CD4-positive, alpha-beta T cell treated with Interleukin-15 for 1 hour (primary cell): Measurements from ENCODE around the gene KIF2C.
A peak's percentile ranks its signal among the peaks of the same experiment; 100 is the strongest.
"Not testable (repeated sequence)": the region's sequence is repeated elsewhere in the genome, so short reads cannot be mapped to it uniquely, and the experiment has no call there.

Source experiments
- DNase-seq: peaks from one replicate; pipeline ENCODE4 v3.0.0-alpha.2; 2020

Gene KIF2C

DNA sequence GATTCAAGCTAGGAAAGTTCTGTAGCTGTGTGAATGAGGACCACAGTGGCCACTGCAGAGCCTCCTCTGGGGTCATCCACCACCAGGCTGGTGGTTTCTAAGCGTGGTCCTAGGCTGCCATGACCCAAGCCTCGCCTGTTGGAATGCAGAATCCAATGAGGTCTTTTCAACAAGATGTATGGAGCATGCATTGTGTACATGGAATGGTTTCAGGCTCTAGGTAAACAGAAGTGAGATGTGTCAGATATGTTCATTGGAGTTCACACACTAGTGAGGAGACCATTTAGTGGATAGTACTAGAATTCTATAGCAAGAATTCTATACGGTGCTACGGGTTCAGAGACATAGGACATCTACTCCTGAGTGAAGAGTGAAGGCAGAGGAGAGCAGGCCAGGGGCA is 19.4 kb upstream of the KIF2C start:
- DNase-seq = no peak

DNA sequence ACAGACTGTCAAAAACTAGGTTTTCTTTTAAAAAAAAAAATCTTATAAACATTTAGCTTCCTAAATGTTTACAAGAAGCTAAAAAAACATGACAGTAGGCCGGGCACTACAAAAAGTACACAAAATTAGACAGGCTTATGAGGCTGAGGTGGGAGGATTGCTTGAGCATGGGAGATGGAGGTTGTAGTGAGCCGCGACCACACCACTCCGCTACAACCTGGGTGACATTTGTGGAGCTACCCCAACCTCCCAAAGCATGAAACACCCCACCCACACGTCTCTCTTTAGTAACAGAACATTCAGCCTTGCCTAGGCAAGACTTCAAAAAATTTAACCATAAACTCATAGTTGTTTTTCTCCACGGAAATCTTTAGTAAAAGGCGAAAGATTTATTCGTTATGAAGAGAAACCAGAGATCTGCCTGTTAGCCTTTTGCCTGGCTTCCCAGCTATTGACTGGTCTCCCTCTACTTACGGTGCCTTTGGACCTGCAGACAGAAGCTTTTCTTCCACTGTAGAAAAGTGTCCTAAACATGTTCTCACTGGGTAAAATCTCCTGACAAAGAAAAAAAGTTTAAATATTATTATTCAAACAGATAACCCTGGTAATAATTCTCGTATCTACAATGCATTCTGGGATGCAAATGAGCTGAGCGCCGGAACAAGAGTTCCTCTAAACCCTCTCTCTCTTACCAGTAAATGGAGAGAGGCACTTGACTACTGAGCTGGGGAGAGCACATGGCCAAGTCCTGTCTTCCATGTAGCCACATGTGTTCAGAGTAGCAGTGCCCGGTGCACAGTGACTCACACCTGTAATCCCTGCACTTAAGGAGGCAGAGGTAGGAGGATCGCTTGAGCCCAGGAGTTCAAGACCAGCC is 17.9 kb upstream of the KIF2C start:
- DNase-seq = peak; percentile 90

DNA sequence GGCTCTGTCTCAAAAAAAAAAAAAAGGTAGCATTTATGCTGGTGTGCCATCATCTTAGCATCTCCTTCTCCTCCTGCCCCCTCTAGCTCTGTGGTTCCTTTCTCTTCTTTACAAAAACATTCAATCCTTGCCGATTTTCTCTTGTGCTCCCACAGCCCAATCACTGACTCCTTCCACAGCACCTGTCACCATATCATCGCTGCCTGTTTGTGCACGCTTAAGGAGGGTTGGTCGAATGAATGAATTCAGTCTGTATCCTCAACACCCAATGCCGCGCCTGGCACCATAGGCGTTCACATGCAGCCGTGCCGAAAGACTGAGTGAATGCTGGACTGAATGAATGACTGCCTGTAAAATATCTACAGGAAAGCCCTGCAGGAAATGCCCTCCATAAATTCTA is 16.6 kb upstream of the KIF2C start:
- DNase-seq = no peak

DNA sequence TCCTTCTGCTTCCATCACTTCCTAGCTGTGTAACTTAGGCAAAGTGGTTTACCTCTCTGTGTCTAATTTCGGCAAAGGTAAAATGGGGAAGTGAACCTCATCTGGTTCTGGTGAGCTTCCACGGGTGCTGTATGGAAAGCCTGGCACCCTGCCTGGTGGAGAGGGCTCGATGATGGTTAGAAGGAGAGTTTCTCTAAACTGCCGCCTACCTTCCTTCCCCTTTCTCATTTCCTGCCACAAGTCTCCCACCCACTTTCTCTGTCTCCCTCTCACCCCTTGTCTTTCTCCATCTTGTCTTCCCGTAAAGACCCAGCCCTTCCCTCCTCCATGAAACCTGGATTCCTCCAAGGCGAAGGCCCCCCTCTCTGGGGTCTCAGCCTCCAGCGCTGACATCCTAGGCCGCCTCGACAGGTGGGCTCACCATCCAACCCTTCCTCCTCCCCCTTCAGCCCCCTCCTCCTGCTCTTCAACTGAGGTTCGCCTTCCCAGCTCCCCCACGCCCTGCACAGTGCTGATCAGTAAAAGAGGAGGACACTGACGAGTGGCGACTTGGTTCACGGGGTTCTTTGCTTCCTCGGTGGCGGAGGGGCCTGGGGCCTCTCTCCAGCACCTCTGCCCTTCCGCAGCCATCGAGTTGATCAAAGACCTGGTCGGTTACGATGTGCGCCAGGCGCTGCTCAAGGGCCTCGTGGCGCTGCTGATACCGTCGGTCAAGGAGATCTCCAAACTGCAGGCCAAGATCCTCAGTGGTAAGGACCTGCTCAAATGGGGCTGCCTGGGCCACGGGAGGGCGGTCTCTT is 15.9 kb upstream of the KIF2C start:
- peak; percentile 56 for DNase-seq

DNA sequence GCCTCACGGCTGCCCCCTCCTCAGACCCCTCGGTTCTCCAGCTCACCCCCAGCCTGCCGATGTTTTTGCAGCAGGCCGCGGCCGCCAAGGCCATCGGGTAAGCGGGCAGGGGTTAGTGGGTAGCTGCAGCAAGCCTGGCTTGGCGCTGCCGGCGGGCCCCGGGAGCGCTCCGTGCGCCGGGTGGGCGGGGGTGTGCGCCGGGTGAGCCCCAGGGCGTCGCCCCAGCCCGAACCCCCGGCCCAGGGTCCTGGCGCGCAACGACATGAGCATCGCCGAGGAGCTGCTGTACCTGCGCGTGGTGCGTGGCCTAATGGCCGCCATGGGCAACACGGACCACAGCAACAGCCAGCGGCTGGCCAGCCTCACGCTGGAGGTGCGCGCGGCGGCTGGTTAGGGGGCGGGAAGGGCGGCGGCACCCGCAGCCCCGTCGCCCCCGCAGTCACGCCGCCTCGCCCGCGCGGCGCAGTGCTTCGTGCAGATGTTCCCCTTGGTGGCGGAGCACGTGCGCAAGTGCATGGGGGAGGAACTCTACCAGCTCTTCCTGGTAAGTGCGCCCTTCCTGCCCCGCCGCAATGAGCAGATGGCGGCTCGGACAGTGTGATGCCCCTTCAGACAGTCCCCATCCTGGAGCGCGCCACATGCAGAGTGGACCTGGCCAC is 15.2 kb upstream of the KIF2C start:
- DNase-seq = no peak

DNA sequence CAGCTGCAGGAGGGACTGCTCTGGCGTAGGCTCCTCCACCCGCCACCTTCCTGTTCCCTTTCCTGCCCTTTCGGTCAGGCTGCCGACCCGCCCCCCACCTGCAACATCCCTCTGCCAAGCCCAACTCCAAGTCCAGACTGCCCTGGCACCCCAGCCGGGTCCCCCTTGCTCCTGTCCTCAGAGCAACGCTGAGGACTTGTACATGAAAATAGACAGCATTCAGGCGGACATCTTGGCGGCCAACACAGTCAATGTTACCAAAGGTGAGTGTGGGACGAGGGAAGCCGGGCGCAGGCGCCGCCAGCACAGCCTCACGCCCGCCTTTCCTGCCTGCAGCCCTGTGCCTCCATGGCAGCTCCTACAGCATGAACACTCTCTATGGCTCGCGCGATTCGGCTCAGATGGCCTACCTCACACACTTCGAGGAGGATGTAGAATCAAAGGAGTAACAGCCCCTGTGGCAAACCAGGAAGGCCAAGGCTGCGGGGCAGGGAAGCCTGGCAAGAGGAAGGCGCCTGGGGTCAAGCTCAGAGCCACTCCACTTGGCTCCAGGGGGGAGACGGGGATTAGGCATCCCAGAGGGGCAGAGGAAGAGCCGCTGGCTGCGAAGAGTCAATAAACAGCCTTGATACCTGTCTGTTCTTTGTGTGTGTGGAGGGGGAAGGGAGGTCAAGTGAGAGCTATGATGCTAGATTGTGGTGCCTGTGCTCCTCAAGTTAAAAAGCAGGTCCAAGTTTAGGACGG is 14.5 kb upstream of the KIF2C start:
- no peak for DNase-seq

DNA sequence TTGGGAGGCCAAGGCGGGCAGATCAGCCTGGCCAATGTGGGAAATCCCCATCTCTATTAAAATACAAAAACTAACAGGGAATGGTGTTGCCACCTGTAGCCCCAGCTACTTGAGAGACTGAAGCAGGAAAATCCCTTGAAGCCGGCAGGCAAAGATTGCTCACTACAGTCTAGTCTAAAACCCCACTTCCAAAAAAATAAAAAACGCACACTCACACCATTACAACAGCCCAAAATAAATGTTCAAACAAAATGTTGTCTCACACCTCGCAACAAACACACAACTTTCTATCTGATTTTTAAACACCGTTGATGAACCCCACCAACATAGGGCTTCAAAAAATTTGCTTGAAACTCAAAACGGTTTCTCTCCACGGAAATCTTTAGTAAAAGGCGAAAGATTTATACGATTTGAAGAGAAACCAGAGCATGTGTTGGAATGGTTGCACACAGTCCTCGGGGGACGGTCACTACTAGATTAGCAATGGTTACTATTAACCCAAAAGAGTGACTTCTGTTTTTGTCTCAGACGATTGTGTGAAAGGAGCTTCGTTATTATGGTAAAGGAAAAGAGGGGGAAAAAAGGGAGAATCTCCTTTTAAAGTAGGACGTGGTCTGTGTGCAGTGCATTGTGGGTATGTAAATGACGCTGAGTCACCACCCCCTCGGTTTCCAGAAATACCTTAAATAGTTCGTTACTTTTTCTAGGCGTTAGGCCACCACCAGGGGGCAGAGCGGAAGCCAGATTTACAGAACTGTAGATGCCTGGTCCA is 8.7 kb upstream of the KIF2C start, which contains the start of gene RNU5D-1:
Gene RNU5D-1 (minus strand): TSS at position 430 of the 772 bp plus-strand sequence.
- DNase-seq = peak; percentile 91

DNA sequence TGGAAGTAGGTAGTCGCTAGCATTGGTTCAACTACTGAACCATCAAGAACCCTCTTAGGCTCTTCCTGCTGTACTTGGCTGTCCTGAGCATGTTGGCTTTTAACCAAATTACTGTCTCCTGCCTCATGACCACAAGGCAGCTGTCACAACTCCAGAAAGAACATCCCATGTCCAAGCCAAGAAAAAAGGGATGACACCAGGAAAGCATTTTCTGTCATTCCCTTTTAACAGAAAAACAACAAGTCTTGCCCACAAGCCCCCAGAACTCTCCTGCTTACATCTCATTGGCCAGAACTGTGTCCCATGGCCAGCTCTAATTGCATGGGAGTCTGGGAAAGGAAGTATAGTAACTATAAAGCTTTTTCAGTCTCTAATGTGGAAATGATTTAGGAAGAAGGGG is 6.3 kb upstream of the KIF2C start:
- no peak for DNase-seq

DNA sequence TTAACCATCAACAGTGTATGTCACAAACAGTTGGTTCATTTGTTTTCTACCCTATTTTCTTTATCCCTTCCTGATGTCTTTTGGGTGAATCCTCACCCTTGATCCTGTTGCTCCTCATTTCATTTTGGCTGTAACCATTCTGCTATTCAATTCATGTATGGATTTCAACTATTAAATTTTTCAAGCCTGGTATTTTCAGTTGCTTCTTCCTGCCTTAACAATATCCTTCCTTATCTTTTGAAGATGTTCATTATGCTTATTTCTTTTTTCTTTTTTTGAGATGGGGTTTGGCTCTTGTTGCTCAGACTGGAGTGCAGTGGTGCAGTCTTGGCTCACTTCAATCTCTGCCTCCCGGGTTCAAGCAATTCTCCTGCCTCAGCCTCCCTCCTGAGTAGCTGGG is 5.9 kb upstream of the KIF2C start:
- DNase-seq = no peak

DNA sequence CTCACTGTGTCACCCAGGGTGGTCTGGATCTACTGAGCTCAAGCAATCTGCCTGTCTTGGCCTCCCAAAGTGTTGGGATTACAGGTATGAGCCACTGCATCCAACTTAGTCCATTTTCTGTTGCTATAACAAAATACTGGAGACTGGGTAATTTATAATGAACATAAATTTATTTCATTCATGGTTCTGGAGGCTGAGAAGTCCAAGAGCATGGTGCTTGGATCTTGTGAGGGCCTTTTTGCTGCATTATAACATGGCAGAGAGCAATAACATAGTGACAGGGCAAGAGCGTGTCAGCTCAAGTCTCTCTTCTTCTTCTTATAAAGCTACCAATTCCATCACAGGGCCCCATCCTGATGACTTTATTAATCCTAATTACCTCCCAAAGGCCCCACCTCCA is 3.6 kb upstream of the KIF2C start:
- no peak for DNase-seq

DNA sequence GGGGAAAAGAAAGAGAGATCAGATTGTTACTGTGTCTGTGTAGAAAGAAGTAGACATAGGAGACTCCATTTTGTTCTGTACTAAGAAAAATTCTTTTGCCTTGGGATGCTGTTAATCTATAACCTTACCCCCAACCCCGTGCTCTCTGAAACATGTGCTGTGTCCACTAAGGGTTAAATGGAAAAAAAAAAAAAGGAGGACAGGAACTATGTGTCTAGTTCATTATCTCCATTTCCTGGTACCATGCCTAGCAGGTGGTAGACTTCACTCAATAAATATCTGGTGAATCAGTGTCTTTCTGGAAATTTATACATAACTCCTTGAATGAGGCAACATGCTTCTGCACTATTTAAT is 707 bp upstream of the KIF2C start:
- DNase-seq = not testable (repeated sequence)

DNA sequence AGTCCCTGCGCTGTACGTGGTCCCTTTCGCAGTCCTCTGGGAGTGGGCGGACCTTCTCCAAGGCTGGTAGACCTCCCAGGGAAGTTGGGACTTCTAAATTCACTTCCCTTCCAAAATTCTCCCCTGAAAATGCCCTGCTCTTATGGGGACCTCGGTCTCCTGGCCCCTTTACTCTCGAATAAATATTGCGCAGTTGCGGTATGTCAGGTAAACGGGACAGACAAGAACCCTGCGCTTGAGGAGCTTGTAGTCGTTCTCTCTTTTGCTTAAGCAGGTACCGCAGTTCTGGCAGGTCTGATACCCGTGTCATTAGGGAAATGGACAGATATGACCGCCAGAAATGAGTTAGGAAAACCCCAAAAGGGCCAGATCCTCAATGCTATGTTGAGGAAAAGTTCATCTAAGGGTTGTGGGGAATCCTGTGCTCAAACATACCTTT is 561 bp downstream of the KIF2C start:
- no peak for DNase-seq

DNA sequence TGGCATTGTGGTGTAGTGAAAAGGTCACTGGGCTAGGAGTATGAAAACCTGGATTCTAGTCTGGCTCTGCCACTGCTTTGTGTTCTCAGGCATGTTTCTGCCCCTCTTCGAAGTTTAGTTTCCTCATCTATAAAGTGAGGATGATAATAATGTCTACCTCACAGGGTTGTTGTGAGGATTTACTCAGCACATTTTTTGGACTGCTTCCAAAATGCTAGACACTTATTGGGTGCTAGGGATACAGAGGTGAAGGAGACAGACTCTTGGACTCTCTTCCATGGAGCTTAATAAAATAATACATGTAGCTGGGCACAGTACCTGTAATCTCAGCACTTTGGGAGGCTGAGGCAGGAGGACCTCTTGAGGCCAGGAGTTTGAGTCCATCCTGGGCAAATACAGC is 3.6 kb downstream of the KIF2C start:
- no peak for DNase-seq

DNA sequence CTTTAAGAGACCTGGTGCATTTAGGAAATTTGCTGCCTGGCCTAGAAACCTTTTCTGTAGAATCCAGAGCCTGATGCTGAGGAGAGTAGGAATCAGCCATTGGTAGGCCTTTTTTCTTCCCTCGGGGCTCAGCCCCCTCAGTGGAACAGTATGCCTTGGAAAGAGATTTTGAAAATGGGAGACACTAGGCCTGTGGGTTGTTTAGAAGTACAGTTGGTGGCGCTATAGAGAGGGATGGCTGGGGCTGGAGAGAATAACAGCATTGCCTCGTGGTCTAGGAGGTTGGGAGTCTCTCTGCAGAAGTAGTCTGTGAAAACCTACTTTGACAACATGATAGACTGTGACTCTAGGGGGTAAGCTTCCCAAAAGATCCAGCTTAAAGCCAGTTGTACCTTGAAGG is 8.2 kb downstream of the KIF2C start:
- DNase-seq = no peak

DNA sequence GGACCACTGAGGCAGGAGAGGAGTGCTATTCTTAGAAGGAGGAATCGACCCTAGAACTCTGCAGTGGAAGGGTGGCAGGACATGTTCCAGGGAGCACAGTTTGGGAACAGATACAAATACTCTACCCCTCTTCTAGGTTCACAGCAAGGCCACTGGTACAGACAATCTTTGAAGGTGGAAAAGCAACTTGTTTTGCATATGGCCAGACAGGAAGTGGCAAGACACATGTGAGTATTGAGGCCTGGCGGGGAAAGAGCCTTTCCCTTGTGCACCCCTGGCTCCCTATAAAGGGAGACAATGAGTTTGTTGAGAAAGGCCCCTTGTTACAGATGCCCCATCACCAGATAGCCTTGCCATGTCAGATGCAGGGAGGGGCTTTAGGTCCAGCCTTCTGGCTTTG is 17.8 kb downstream of the KIF2C start:
- no peak for DNase-seq

DNA sequence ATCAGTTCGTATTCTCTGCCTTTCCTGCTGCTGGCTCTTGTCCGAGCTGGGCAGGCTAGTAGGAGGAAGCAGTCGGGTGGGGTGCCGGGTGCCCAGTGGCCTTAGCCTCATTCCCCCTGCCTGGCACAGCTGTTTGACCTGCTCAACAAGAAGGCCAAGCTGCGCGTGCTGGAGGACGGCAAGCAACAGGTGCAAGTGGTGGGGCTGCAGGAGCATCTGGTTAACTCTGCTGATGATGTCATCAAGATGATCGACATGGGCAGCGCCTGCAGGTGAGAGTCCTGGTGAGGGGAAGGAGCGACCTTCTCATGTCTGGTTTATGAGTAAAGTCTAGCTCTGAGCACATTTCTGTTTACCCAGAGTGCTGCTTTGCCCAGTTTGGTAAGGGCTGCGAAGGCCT is 19.4 kb downstream of the KIF2C start:
- no peak for DNase-seq

DNA sequence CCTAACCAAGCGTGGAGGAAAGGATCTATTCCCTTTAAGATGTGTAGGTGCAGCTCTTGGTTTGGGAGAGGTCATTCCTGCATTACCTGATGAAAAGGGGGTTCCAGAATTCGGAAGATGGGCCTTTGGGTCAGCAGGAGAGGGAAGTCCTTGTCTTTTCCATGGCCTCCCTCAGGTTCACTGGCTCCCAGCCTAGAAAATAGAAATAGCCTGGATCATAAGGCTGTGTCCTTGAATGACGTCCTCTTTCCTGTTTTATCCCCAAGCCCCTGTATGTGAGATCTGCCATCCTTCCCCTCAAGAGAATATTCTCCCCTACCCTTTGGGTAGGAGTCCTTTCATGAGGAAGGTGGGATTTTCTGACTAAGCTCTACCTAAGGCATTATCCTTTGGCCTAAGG is 21.2 kb downstream of the KIF2C start:
- DNase-seq = no peak

DNA sequence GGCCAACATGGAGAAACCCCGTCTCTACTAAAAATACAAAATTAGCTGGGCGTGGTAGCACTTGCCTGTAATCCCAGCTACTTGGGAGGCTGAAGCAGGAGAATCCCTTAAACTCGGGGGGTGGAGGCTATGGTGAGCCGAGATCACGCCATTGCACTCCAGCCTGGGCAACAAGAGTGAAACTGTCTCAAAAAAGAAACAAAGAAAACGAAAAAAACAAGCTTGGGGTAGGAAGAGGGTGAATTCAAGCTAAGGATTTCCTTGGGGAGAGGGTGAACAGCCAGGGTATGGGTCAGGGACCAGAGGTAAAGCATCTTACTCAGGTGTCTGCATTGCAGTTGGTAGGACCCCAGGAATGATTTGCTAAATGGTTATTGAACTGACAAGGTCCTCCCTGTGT is 26.8 kb downstream of the KIF2C start:
- DNase-seq = not testable (repeated sequence)

DNA sequence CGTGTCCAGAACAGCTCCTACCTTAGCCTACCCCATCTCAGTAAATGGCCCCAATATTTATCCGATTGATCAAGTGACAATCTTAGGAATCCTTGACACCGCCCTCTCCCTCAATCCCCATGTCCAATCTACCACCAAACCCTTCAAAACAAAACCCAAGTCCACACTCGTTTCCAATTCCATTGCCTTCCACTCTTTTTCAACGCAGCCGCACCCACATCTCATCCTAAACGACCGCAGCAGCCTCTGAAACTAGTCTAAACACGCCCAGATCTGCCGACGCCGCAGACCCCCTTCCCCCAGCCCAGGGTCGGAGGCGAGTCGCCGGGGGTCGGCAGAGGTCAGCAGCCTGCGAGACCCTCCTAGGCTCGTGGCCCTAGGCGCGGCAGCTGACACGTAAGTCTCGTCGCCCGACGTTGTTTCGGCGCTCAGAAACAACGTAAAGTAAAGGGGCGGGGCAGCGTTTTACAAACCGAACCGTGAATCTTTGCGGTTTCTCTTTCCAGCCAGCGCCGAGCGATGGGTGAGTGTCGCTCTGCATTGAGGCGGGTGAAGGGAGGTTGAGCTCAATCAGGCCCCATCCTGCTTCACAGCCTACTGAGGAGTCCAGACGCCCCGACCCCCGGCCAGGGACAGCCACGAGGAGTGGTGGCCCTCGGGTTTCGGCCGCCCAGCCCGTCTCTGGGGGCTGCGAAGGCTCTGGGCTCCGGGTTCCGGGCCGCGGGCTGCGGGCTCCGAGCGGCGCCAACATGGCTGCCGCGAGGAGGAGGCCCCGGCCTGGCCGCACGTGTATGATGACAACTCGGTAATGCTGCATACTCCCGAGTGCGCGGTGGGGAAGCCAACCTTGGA is 35.7 kb downstream of the KIF2C start, which contains the start of gene RPS8:
Gene RPS8 (plus strand): TSS at position 463 of the 852 bp plus-strand sequence. CDS start 57 bp downstream, at position 520.
- peak; percentile 89 for DNase-seq

DNA sequence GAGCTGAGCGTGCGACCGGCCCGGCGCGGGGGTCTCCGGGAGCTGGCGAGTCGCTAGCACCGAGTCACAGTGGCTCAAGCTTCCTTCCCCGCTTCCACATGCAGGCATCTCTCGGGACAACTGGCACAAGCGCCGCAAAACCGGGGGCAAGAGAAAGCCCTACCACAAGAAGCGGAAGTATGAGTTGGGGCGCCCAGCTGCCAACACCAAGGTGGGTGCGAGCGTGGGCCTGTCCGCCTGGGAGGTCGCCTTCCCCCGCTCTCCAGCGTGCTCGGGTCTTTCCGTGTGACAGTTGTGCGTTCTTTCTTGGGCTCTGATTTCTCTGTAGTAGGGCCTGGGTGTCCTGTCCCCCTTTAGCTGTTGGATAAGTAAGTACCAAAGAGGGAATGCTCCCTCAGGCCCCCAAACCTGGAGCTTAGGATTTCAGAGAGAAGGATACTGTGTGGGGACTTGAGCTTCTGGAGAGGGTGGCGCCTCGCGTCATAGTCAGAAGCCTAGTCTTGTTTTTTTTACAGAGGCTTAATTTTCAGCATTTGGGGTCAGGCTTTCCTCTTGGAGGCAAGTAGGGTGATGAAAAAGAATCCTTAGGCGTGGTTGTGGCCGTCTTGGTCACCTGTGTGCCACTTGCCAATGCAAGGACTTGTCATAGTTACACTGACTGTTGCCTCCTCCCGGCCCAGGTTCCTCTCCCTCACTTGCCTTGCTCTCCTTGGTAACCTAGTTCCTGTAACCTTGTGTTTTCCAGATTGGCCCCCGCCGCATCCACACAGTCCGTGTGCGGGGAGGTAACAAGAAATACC is 36.5 kb downstream of the KIF2C start:
- DNase-seq = peak; percentile 52
